CD14-positive monocyte (primary cell): ENCODE results near the gene TUBB6. TPM values are rescaled to one million over a fixed set of nuclear protein-coding genes. Genes with fewer than 3 reads are reported as not detected.

Experiments used
- DNase-seq, 3 donors: peaks; one replicate each; pipeline ENCODE4 v3.0.0-alpha.2; 2011 to 2022
- H2AFZ ChIP-seq: 2 replicates; pipeline ENCODE4 v1.6.0; 2012; ENCODE audit warnings: mild to moderate bottlenecking, low read depth, low read length, inconsistent platforms; ENCODE audit not compliant: insufficient read depth, poor library complexity, severe bottlenecking
- H3K27ac ChIP-seq, 2 donors: 1 replicate in 1 of 2; 2 replicates in 1 of 2; pipeline ENCODE4 v1.5.1; 2012 to 2013; ENCODE audit warnings: low read length in 2 of 2, control low read depth in 1 of 2, inconsistent platforms in 1 of 2, low read depth in 1 of 2, mild to moderate bottlenecking in 1 of 2
- H3K27me3 ChIP-seq, 2 donors: one replicate each; pipeline versions ENCODE4 v1.6.0 to v1.6.1; 2011 to 2013; ENCODE audit warnings: low read length in 2 of 2; ENCODE audit not compliant: control insufficient read depth in 2 of 2, insufficient read depth in 2 of 2
- H3K36me3 ChIP-seq, 2 donors: replicated peaks in 1 of 2; 1 replicate in 1 of 2; 2 replicates in 1 of 2; pipeline versions ENCODE4 v1.5.1 to v1.6.1; 2012 to 2013; ENCODE audit warnings: low read length in 2 of 2, control low read depth in 1 of 2, inconsistent platforms in 1 of 2, mild to moderate bottlenecking in 1 of 2; ENCODE audit not compliant: insufficient read depth in 2 of 2, control insufficient read depth in 1 of 2
- H3K4me1 ChIP-seq, 2 donors: 1 replicate in 1 of 2; 2 replicates in 1 of 2; pipeline versions ENCODE4 v1.5.1 to v1.6.1; 2012 to 2013; ENCODE audit warnings: low read length in 2 of 2, control low read depth in 1 of 2, inconsistent platforms in 1 of 2, mild to moderate bottlenecking in 1 of 2, moderate library complexity in 1 of 2; ENCODE audit not compliant: insufficient read depth in 2 of 2, control insufficient read depth in 1 of 2
- H3K4me2 ChIP-seq: replicated peaks from 2 replicates; pipeline ENCODE3; 2012; ENCODE audit warnings: low read length, moderate library complexity, mild to moderate bottlenecking; ENCODE audit not compliant: poor library complexity, severe bottlenecking; ENCODE audit errors: extremely low read depth
- H3K4me3 ChIP-seq, 3 experiments: fragments of 200-600 bp in 1 of 3; sonication (generic) in 1 of 3; replicated peaks in 1 of 3; 1 replicate in 2 of 3; 2 replicates in 1 of 3; pipeline ENCODE4 v1.5.1; 2011 to 2013; ENCODE audit warnings: low read length in 3 of 3, mild to moderate bottlenecking in 3 of 3, control low read depth in 2 of 3, low read depth in 2 of 3, inconsistent platforms in 1 of 3, moderate library complexity in 1 of 3
- H3K79me2 ChIP-seq: 2 replicates; pipeline ENCODE4 v1.6.0; 2012; ENCODE audit warnings: mild to moderate bottlenecking, control low read depth, inconsistent platforms, low read length, moderate library complexity; ENCODE audit not compliant: insufficient read depth
- H3K9ac ChIP-seq: 2 replicates; pipeline ENCODE4 v1.6.0; 2017; ENCODE audit warnings: low read length, mild to moderate bottlenecking; ENCODE audit not compliant: insufficient read depth, poor library complexity, severe bottlenecking
- H3K9me3 ChIP-seq, 2 donors: replicated peaks in 1 of 2; 1 replicate in 1 of 2; 2 replicates in 1 of 2; pipeline versions ENCODE4 v1.5.1 to v1.6.1; 2012 to 2013; ENCODE audit warnings: low read length in 2 of 2, control low read depth in 1 of 2; ENCODE audit not compliant: control insufficient read depth in 1 of 2, insufficient read depth in 1 of 2
- H4K20me1 ChIP-seq: 2 replicates; pipeline ENCODE4 v1.6.0; 2012; ENCODE audit warnings: mild to moderate bottlenecking, low read length, control low read depth, moderate library complexity; ENCODE audit not compliant: insufficient read depth
- H3K27ac Mint-ChIP-seq, 7 donors: one replicate each; pipeline ENCODE4 v1.8.0; 2020; ENCODE audit warnings: mild to moderate bottlenecking in 7 of 7, mixed read lengths in 7 of 7, moderate library complexity in 6 of 7, inconsistent platforms in 2 of 7
- H3K27me3 Mint-ChIP-seq, 3 donors: one replicate each; pipeline ENCODE4 v1.8.0; 2021 to 2022; ENCODE audit warnings: low read depth in 3 of 3, mild to moderate bottlenecking in 3 of 3, mixed read lengths in 3 of 3, moderate library complexity in 3 of 3, inconsistent platforms in 1 of 3
- H3K36me3 Mint-ChIP-seq, 2 donors: one replicate each; pipeline ENCODE4 v1.8.0; 2020; ENCODE audit warnings: mixed read lengths in 2 of 2, inconsistent platforms in 1 of 2, mild to moderate bottlenecking in 1 of 2
- H3K4me1 Mint-ChIP-seq: one replicate; pipeline ENCODE4 v1.8.0; 2020; ENCODE audit warnings: mild to moderate bottlenecking, mixed read lengths
- H3K4me3 Mint-ChIP-seq, 2 donors: one replicate each; pipeline ENCODE4 v1.8.0; 2020; ENCODE audit warnings: mild to moderate bottlenecking in 2 of 2, mixed read lengths in 2 of 2, moderate library complexity in 1 of 2
- H3K9me3 Mint-ChIP-seq, 7 donors: one replicate each; pipeline ENCODE4 v1.8.0; 2020 to 2022; ENCODE audit warnings: mixed read lengths in 7 of 7, mild to moderate bottlenecking in 6 of 7, moderate library complexity in 6 of 7, inconsistent platforms in 2 of 7
- CTCF ChIP-seq: fragments of 200-600 bp; IDR thresholded peaks from one replicate; pipeline ENCODE4 v1.8.0; 2022; ENCODE audit warnings: antibody characterized with exemption, mild to moderate bottlenecking
- WGBS: methylation state at CpG from one replicate; pipeline ENCODE4 v1.1.5; 2013; ENCODE audit warnings: missing lambda C conversion rate; ENCODE audit not compliant: insufficient coverage; 5-methylcytosine and 5-hydroxymethylcytosine counted together
- intact Hi-C, 2 donors: fragments of 100-400 bp; cut with micrococcal nuclease; formaldehyde crosslinking; loops; one replicate each; pipeline versions ENCODE4 v1.15.0 to v1.15.1; 2023
- polyA plus RNA-seq, 3 donors: library from polyadenylated mRNA; depleted of rRNA in 1 of 3; unstranded in 2 of 3; stranded (reverse) in 1 of 3; fragments of 300-500 nt in 2 of 3; fragments of >200 nt in 1 of 3; fragmentation: Illumina TruSeq in 2 of 3; gene quantifications; 1 replicate in 2 of 3; 2 replicates in 1 of 3; pipeline ENCODE4 v1.2.3, GENCODE V29; 2012 to 2021

The TUBB6 gene
- polyA plus RNA-seq, 3 donors, result 15.8 to 34.9 (median 27.6) TPM

- no peaks in the 10 kb centered on the region for H3K27me3 Mint-ChIP-seq
- H3K27ac ChIP-seq, result no peak overlapping the region
- peaks cover 5% of the 10 kb centered on the region for H3K4me1 Mint-ChIP-seq
- H3K4me3 Mint-ChIP-seq, result no peak overlapping the region
- H3K27me3 ChIP-seq, result no peaks in the 10 kb centered on the region
- H3K36me3 ChIP-seq, result peaks cover 75 to 97% of the 10 kb centered on the region in 2 donors
- DNase-seq, result no peak
- intact Hi-C loops, result no loop called here
- no peaks in the 10 kb centered on the region for H3K9me3 Mint-ChIP-seq
- TF ChIP-seq CTCF, result no peak
- no peak overlapping the region for H3K4me2 ChIP-seq
- H3K79me2 ChIP-seq, result peaks cover 27% of the 10 kb centered on the region
- WGBS, result 99% methylated on average over 7 of the region's 8 CpGs
- no peak overlapping the region for H3K9ac ChIP-seq
- H3K27ac Mint-ChIP-seq, result no peak overlapping the region
- no peaks in the 10 kb centered on the region for H3K9me3 ChIP-seq
- H3K4me1 ChIP-seq, result peaks cover 2 to 5% of the 10 kb centered on the region in 2 donors
- peaks cover 66 to 84% of the 10 kb centered on the region in 2 donors for H3K36me3 Mint-ChIP-seq
- H4K20me1 ChIP-seq, result peaks cover 1% of the 10 kb centered on the region
- H2AFZ ChIP-seq, result no peak overlapping the region
- H3K4me3 ChIP-seq, result no peak overlapping the region
These were observed 58.3 kb downstream of the TUBB6 start for GRCh38 chr18:12366379-12366778.

GRCh38 chr18:12366784-12367183 is 58.7 kb downstream of the TUBB6 start:
- 100% methylated on average over 2 of the region's 5 CpGs for WGBS
- H3K4me1 Mint-ChIP-seq, result peaks cover 7% of the 10 kb centered on the region
- H3K9me3 Mint-ChIP-seq, result no peaks in the 10 kb centered on the region
- intact Hi-C loops, result no loop called here
- Histone ChIP-seq H3K79me2 (peaks cover 31% of the 10 kb centered on the region), H3K27ac (no peak overlapping the region), H3K9ac (no peak overlapping the region), H3K36me3 (peaks cover 71 to 93% of the 10 kb centered on the region in 2 donors), H3K4me3 (no peak overlapping the region), H2AFZ (no peak overlapping the region), H3K27me3 (no peaks in the 10 kb centered on the region), H3K4me1 (peaks cover 2 to 5% of the 10 kb centered on the region in 2 donors), H3K9me3 (no peaks in the 10 kb centered on the region), H3K4me2 (no peak overlapping the region), H4K20me1 (peaks cover 3% of the 10 kb centered on the region)
- DNase-seq, result no peak
- H3K36me3 Mint-ChIP-seq, result peaks cover 63 to 83% of the 10 kb centered on the region in 2 donors
- TF ChIP-seq CTCF, result no peak
- no peak overlapping the region for H3K4me3 Mint-ChIP-seq
- H3K27ac Mint-ChIP-seq, result peak overlapping the region in 2 of 7 donors; percentile 10 to 44
- no peaks in the 10 kb centered on the region for H3K27me3 Mint-ChIP-seq
